Fibroblast of skin of left biceps (primary cell): ENCODE data around the gene TNNT2.

Source experiments
- DNase-seq, 2 experiments: peaks; one replicate each; pipeline ENCODE4 v3.0.0-alpha.2; 2013; ENCODE audit warnings: low read depth in 2 of 2

The TNNT2 gene

GRCh38 chr1:201316556-201316955 is 60.9 kb downstream of the TNNT2 start:
- no peak for DNase-seq

GRCh38 chr1:201313086-201313485 is 64.4 kb downstream of the TNNT2 start:
- DNase-seq, result no peak

- no peak for DNase-seq
Observed at GRCh38 chr1:201312298-201312697, 65.2 kb downstream of the TNNT2 start.

GRCh38 chr1:201311356-201312011 is 66.0 kb downstream of the TNNT2 start:
- no peak for DNase-seq

GRCh38 chr1:201310986-201311355 is 66.5 kb downstream of the TNNT2 start:
- DNase-seq, result no peak

- DNase-seq, result no peak
Observed at GRCh38 chr1:201310251-201310985, 67.1 kb downstream of the TNNT2 start.

- DNase-seq, result no peak
Observed at GRCh38 chr1:201309416-201309815, 68.1 kb downstream of the TNNT2 start.
